ENCODE data around the gene CKAP4. TPM values are rescaled to one million over a fixed set of nuclear protein-coding genes. Genes with fewer than 3 reads are reported as not detected.
A peak's percentile ranks its signal among the peaks of the same experiment; 100 is the strongest.

The CKAP4 gene, protein sequence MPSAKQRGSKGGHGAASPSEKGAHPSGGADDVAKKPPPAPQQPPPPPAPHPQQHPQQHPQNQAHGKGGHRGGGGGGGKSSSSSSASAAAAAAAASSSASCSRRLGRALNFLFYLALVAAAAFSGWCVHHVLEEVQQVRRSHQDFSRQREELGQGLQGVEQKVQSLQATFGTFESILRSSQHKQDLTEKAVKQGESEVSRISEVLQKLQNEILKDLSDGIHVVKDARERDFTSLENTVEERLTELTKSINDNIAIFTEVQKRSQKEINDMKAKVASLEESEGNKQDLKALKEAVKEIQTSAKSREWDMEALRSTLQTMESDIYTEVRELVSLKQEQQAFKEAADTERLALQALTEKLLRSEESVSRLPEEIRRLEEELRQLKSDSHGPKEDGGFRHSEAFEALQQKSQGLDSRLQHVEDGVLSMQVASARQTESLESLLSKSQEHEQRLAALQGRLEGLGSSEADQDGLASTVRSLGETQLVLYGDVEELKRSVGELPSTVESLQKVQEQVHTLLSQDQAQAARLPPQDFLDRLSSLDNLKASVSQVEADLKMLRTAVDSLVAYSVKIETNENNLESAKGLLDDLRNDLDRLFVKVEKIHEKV
- polyA plus RNA-seq (2013, experiment 1 of 2), result 81.8 TPM
- 91.6 TPM for polyA plus RNA-seq (2013, experiment 2 of 2)

DNA sequence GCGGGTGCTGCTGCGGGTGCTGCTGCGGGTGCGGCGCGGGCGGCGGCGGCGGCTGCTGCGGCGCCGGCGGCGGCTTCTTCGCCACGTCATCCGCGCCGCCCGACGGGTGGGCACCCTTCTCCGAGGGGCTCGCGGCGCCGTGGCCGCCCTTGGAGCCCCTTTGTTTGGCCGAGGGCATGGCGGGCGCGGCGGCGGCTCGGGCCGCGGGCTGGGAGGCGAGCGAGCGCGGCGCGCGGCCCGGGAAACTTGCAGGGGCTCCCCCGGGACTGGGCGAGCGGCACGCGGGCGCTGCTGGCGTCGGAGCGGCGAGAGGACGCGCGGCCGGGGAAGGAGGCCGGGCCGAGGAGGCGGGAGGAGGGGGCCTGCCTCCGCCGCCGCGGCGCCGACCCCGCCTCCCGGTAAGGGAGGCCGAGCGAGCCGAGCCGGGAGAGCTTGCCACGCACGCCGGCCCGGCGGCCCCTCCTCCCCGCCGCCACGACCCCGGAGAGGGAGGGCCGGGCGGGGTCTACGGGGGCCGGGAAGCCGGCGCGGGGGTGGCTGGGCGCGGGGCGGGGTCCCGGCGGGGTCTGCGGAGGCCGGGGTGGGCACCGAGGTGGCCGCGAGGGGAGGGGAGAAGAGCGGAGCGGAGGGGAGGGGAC is at the start of gene CKAP4:
Gene CKAP4, minus strand, starts transcription at position 347 of the 638 bp plus-strand sequence. Its CDS starts 169 bp downstream, at position 178.
- Histone ChIP-seq H3K27ac (ENCODE audit: low read depth, low read length) (peak within 1 kb of the TSS; percentile 71), H3K36me3 (ENCODE audit: insufficient read depth, low read length) (peaks cover 19% of the 10 kb centered on the region), H3K9ac (ENCODE audit: low read depth, low read length) (peak within 1 kb of the TSS; percentile 91), H3K4me1 (ENCODE audit: insufficient read depth, low read length) (peaks cover 23% of the 10 kb centered on the region), H3K9me3 (ENCODE audit: insufficient read depth, low read depth, low read length) (no peaks in the 10 kb centered on the region), H3K27me3 (ENCODE audit: insufficient read depth, low read length) (peaks cover 11% of the 10 kb centered on the region; the same call in 1 of the 2 replicates), H3K4me3 (ENCODE audit: low read length) (peak within 1 kb of the TSS; percentile 95)
- WGBS, result under 1% methylated on average over 102 of the region's 102 CpGs

DNA sequence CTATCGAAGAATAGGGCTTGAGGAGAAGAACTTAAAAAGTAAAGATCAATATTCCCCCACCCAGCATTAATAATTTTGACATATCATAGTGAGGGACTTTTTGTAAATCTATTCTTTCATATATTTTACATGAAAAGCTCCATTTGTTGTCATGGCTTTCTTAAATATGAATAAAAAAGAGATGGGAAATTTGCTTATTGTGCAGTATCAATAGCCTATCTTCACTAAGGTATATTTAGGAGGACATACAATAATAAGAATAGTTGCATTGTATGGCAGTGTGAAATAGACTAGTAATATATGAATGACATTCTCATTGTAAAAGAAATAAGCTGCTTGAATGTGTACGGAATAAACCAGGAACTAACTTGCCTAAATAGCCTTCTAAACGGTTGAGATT is 49.3 kb upstream of the CKAP4 start:
- H3K27me3 ChIP-seq (ENCODE audit: insufficient read depth, low read length), result no peaks in the 10 kb centered on the region
- peaks cover 5% of the 10 kb centered on the region for H3K4me1 ChIP-seq (ENCODE audit: insufficient read depth, low read length)
- no peak overlapping the region for H3K27ac ChIP-seq (ENCODE audit: low read depth, low read length)
- H3K9me3 ChIP-seq (ENCODE audit: insufficient read depth, low read depth, low read length), result no peaks in the 10 kb centered on the region
- H3K9ac ChIP-seq (ENCODE audit: low read depth, low read length), result no peak overlapping the region
- H3K4me3 ChIP-seq (ENCODE audit: low read length), result no peak overlapping the region
- 97% methylated on average over 3 of the region's 3 CpGs for WGBS
- no peaks in the 10 kb centered on the region for H3K36me3 ChIP-seq (ENCODE audit: insufficient read depth, low read length)

DNA sequence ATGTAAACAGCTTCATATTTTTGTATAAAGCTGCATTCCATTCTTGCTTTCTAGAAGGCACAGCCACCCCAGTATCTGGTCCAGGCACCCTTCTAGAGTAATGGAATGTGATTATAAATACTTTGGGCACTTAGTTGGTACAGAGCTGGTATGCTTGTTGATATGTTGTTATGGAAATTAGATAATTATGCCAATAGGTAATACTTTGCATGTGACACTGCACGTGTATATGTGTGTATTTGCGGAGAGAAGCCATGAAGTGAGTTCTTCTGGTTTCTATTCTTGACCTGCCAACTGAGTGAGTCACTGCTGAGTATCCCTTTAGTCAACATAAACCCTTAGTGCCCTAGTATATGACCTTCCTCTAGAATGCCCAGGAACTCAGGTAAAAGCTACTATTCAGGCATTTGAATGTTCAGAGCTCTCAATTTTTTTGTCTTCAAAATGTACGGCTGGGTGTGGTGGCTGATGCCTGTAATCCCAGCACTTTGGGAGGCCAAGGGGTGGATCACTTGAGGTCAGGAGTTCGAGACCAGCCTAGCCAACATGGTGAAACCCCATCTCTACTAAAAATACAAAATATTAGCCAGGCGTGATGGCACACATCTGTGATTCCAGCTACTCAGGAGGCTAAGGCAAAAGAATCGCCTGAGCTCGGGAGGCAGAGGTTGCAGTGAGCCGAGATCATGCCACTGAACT is 48.5 kb upstream of the CKAP4 start:
- WGBS, result 93% methylated on average over 8 of the region's 8 CpGs
- H3K36me3 ChIP-seq (ENCODE audit: insufficient read depth, low read length), result no peaks in the 10 kb centered on the region
- no peaks in the 10 kb centered on the region; the same call in 1 of the 2 replicates for H3K4me1 ChIP-seq (ENCODE audit: insufficient read depth, low read length)
- H3K27ac ChIP-seq (ENCODE audit: low read depth, low read length), result no peak overlapping the region
- H3K4me3 ChIP-seq (ENCODE audit: low read length), result no peak overlapping the region
- no peaks in the 10 kb centered on the region for H3K27me3 ChIP-seq (ENCODE audit: insufficient read depth, low read length)
- H3K9me3 ChIP-seq (ENCODE audit: insufficient read depth, low read depth, low read length), result no peaks in the 10 kb centered on the region
- no peak overlapping the region for H3K9ac ChIP-seq (ENCODE audit: low read depth, low read length)

DNA sequence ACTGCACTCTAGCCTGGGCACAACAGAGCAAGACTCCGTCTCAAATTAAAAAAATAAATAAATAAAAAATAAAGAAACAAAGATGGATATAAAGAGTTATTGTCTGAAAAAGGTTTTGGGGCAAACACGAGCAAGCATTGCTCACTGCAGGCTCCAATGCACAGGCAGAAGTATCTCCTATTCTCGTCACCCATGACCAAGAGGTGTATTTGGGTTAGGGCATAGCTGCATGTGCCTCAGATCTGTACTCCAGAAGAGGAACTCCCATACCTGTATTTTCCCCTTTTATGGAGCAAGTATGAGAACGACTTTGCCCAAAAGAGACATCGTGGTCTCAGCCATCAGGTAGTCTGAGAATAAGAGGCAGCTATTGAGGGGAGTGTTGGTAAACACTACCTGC is 44.5 kb upstream of the CKAP4 start:
- Histone ChIP-seq H3K9me3 (ENCODE audit: insufficient read depth, low read depth, low read length) (no peaks in the 10 kb centered on the region), H3K27ac (ENCODE audit: low read depth, low read length) (no peak overlapping the region), H3K36me3 (ENCODE audit: insufficient read depth, low read length) (no peaks in the 10 kb centered on the region), H3K4me3 (ENCODE audit: low read length) (no peak overlapping the region), H3K27me3 (ENCODE audit: insufficient read depth, low read length) (no peaks in the 10 kb centered on the region), H3K9ac (ENCODE audit: low read depth, low read length) (no peak overlapping the region), H3K4me1 (ENCODE audit: insufficient read depth, low read length) (no peaks in the 10 kb centered on the region; the same call in 1 of the 2 replicates)
- 91% methylated on average over 4 of the region's 5 CpGs for WGBS

DNA sequence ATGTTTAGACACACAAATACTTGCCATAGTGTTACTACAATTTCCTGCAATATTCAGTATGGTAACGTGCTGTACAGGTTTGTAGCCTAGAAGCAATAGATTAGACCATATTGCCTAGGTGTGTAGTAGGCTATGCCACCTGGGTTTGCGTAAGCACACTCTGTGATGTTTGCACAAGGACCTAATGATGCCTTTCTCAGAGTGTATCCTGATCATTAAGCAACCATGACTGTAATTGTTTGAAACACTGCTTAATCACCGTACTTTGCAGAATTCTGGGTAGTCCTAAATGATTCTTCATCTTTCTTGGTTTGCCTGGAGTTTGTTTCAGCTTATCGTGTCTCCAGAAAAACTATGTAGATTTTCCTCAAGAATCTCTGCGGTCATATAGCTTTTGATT is 43.5 kb upstream of the CKAP4 start:
- Histone ChIP-seq H3K27me3 (ENCODE audit: insufficient read depth, low read length) (no peaks in the 10 kb centered on the region), H3K4me3 (ENCODE audit: low read length) (no peak overlapping the region), H3K9ac (ENCODE audit: low read depth, low read length) (no peak overlapping the region), H3K36me3 (ENCODE audit: insufficient read depth, low read length) (no peaks in the 10 kb centered on the region), H3K27ac (ENCODE audit: low read depth, low read length) (no peak overlapping the region), H3K9me3 (ENCODE audit: insufficient read depth, low read depth, low read length) (no peaks in the 10 kb centered on the region), H3K4me1 (ENCODE audit: insufficient read depth, low read length) (no peaks in the 10 kb centered on the region)
- 90% methylated on average over 5 of the region's 5 CpGs for WGBS

DNA sequence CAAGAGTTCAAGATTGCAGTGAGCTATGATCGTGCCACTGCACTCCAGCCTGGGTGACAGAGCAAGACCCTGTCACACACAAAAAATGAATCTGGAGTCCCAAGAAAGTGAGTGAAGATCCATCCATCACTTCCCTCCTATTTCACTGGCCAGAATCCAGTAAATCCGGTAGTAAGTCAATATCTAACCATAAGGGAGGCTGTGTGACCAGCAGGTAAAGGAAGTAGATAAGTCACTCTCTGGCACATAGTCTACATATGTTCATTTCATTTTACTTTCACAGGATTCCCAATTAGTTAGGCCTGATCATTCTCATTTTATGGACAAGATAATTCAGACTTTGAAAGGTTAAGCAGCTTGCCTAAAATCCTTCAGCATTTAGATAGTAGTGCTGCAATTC is 42.8 kb upstream of the CKAP4 start:
- Histone ChIP-seq H3K9ac (ENCODE audit: low read depth, low read length) (no peak overlapping the region), H3K9me3 (ENCODE audit: insufficient read depth, low read depth, low read length) (no peaks in the 10 kb centered on the region), H3K27me3 (ENCODE audit: insufficient read depth, low read length) (no peaks in the 10 kb centered on the region), H3K4me3 (ENCODE audit: low read length) (no peak overlapping the region), H3K36me3 (ENCODE audit: insufficient read depth, low read length) (no peaks in the 10 kb centered on the region), H3K27ac (ENCODE audit: low read depth, low read length) (no peak overlapping the region), H3K4me1 (ENCODE audit: insufficient read depth, low read length) (no peaks in the 10 kb centered on the region)
- WGBS, result 87% methylated on average over 2 of the region's 2 CpGs

DNA sequence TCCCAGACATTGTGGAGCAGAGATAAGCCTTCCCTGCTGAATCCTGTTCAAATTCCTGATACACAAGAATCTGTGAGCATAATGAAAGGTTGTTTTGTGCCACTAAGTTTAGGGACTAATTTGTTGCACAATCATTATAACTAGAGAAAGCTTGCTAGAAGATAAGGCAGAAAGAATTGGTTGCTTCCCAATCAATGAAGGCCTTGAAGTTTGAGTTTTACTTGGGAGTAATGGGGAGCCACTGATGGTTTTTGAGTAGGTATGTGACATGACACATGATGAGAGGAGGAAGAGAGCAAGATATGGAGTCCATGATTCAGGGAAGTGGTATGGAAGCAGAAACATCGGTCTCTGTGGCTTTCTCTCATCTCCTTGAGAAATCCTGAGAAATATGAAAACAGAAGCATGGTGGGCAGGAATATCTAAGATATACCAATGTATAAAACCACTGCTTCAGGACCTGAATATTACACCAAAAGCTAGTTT is 41.4 kb upstream of the CKAP4 start:
- Histone ChIP-seq H3K36me3 (ENCODE audit: insufficient read depth, low read length) (no peaks in the 10 kb centered on the region), H3K9ac (ENCODE audit: low read depth, low read length) (no peak overlapping the region), H3K9me3 (ENCODE audit: insufficient read depth, low read depth, low read length) (no peaks in the 10 kb centered on the region), H3K27ac (ENCODE audit: low read depth, low read length) (no peak overlapping the region), H3K4me1 (ENCODE audit: insufficient read depth, low read length) (no peaks in the 10 kb centered on the region), H3K4me3 (ENCODE audit: low read length) (no peak overlapping the region), H3K27me3 (ENCODE audit: insufficient read depth, low read length) (no peaks in the 10 kb centered on the region)
- 100% methylated on average over 1 of the region's 1 CpG for WGBS

DNA sequence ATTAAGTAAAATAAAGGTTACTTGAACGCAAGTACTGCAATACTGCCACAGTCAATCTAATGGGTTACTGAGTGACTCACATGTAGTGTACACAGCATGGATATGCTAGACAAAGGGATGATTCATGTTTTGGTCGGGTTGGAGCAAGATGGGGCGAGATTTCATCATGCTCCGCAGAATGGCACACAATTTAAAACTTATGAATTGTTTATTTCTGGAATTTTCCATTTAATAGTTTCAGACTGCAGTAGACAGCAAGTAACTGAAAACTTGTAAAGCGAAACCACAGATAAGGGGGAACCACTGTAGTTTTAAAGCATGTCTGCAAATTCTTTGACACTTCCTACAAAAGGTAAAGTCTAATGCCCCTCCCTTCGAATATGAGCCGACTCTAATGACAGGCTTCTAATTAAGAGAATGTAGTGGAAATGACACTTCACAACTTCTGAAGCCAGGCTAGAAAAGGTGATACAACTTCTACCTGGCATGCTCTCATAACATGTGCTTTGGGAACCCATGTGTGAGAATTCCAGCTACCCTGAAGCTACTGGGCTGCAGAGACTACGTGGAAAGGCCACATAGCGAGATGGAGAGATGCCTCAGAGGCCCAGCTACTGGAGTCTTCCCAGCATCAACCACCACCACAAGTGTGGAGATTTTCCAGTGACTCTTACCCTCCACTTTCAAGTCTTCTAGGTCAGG is 40.8 kb upstream of the CKAP4 start:
- H3K4me1 ChIP-seq (ENCODE audit: insufficient read depth, low read length), result no peaks in the 10 kb centered on the region
- no peaks in the 10 kb centered on the region for H3K27me3 ChIP-seq (ENCODE audit: insufficient read depth, low read length)
- no peaks in the 10 kb centered on the region for H3K9me3 ChIP-seq (ENCODE audit: insufficient read depth, low read depth, low read length)
- 95% methylated on average over 9 of the region's 9 CpGs for WGBS
- H3K36me3 ChIP-seq (ENCODE audit: insufficient read depth, low read length), result no peaks in the 10 kb centered on the region
- H3K9ac ChIP-seq (ENCODE audit: low read depth, low read length), result no peak overlapping the region
- H3K27ac ChIP-seq (ENCODE audit: low read depth, low read length), result no peak overlapping the region
- no peak overlapping the region for H3K4me3 ChIP-seq (ENCODE audit: low read length)

DNA sequence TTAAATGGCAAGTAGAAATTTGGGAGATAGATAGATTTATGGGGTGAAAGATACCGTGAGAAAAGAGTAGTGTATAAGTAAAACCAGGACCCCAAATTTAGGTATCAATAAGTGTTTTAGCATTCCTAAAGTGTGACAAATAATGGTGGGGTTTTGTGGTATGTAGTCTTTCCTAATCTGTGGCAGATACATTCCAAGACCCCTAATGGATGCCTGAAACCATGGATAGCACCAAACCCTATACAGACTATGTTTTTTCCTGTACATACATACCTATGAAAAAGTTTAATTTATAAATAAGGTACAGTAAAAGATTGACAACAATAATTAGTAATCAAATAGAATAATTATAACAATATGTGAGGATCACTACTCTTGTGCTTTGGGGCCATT is 40.3 kb upstream of the CKAP4 start:
- H3K36me3 ChIP-seq (ENCODE audit: insufficient read depth, low read length), result no peaks in the 10 kb centered on the region
- H3K9me3 ChIP-seq (ENCODE audit: insufficient read depth, low read depth, low read length), result no peaks in the 10 kb centered on the region
- no peaks in the 10 kb centered on the region for H3K27me3 ChIP-seq (ENCODE audit: insufficient read depth, low read length)
- H3K4me3 ChIP-seq (ENCODE audit: low read length), result no peak overlapping the region
- H3K4me1 ChIP-seq (ENCODE audit: insufficient read depth, low read length), result no peaks in the 10 kb centered on the region
- 87% methylated on average over 1 of the region's 1 CpG for WGBS
- no peak overlapping the region for H3K27ac ChIP-seq (ENCODE audit: low read depth, low read length)
- no peak overlapping the region for H3K9ac ChIP-seq (ENCODE audit: low read depth, low read length)

DNA sequence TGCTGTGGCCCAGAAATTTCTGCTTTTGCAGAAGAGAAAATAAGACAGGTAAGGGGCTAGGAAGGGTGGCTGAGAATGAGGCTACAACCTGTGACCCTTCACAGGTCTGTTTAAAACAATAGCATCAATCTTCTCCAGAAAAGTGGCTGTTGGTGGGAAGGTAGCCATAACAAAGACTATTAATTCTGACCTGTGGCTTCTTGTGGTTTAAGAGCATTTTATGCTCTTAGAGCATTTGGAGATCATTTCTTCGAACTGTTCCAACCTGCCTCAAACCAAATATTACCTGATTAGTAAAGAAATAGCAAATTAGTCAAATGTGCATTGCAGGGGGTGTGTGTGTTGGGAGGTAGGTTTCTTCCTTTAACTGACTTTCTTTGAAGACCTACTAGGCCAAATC is 39.5 kb upstream of the CKAP4 start:
- no peaks in the 10 kb centered on the region for H3K27me3 ChIP-seq (ENCODE audit: insufficient read depth, low read length)
- no CpG with 5 or more reads among the region's 1 CpG for WGBS
- no peaks in the 10 kb centered on the region for H3K9me3 ChIP-seq (ENCODE audit: insufficient read depth, low read depth, low read length)
- H3K27ac ChIP-seq (ENCODE audit: low read depth, low read length), result no peak overlapping the region
- no peak overlapping the region for H3K4me3 ChIP-seq (ENCODE audit: low read length)
- no peaks in the 10 kb centered on the region for H3K36me3 ChIP-seq (ENCODE audit: insufficient read depth, low read length)
- H3K9ac ChIP-seq (ENCODE audit: low read depth, low read length), result no peak overlapping the region
- no peaks in the 10 kb centered on the region for H3K4me1 ChIP-seq (ENCODE audit: insufficient read depth, low read length)

Data from HUES64 (cell line).